WTC11 (cell line): ENCODE data around the gene SSH2. TPM values are rescaled to one million over a fixed set of nuclear protein-coding genes. Genes with fewer than 3 reads are reported as not detected.

Experiments used
- ATAC-seq: fragments of 200-7000 bp; cut with Tn5 transposase; 2 replicates; pipeline ENCODE4 v1.10.0; 2021; ENCODE audit warnings: mild to moderate bottlenecking, moderate library complexity
- CTCF ChIA-PET: fragments of 300-600 bp; sonication (Branson Sonifier 250); formaldehyde crosslinking; loops from one replicate; lab custom pipeline; 2021; ENCODE audit warnings: antibody characterized with exemption; lab: Charles Lee
- POLR2A ChIA-PET: fragments of 350-600 bp; sonication (Branson Sonifier 250); formaldehyde crosslinking; loops from one replicate; lab custom pipeline; 2021; ENCODE audit warnings: antibody characterized with exemption; lab: Charles Lee
- DNase-seq: peaks from one replicate; pipeline ENCODE4 v3.0.0; 2021; ENCODE audit warnings: low spot score
- H3K27ac Mint-ChIP-seq: 2 replicates; pipeline ENCODE4 v1.8.0; 2021; ENCODE audit warnings: mixed read lengths
- H3K27me3 Mint-ChIP-seq: 2 replicates; pipeline ENCODE4 v1.8.0; 2021; ENCODE audit warnings: low read depth, mild to moderate bottlenecking, moderate library complexity, mixed read lengths
- H3K36me3 Mint-ChIP-seq: 2 replicates; pipeline ENCODE4 v1.8.0; 2021; ENCODE audit warnings: mixed read lengths
- H3K4me1 Mint-ChIP-seq: 2 replicates; pipeline ENCODE4 v1.8.0; 2022; ENCODE audit warnings: mixed read lengths
- H3K4me3 Mint-ChIP-seq: 2 replicates; pipeline ENCODE4 v1.8.0; 2021; ENCODE audit warnings: mild to moderate bottlenecking, moderate library complexity, mixed read lengths
- H3K9me3 Mint-ChIP-seq: 2 replicates; pipeline ENCODE4 v1.8.0; 2021; ENCODE audit warnings: mixed read lengths
- CTCF ChIP-seq: fragments of 200-600 bp; IDR thresholded peaks from 2 replicates; pipeline ENCODE4 v1.8.0; 2022; ENCODE audit warnings: antibody characterized with exemption
- E2F5 ChIP-seq: sonication (generic); formaldehyde crosslinking; IDR thresholded peaks from 2 replicates; pipeline ENCODE4 v1.8.1; 2022; ENCODE audit warnings: mild to moderate bottlenecking, moderate library complexity, missing genetic modification reagents
- ELF4 ChIP-seq: sonication (generic); formaldehyde crosslinking; IDR thresholded peaks from 2 replicates; pipeline ENCODE4 v1.8.1; 2022; ENCODE audit warnings: low read depth, mild to moderate bottlenecking, moderate library complexity, missing genetic modification reagents
- ESRRA ChIP-seq: sonication (generic); formaldehyde crosslinking; IDR thresholded peaks from 2 replicates; pipeline ENCODE4 v1.8.1; 2022; ENCODE audit warnings: mild to moderate bottlenecking, missing genetic modification reagents, borderline replicate concordance
- FOXK1 ChIP-seq: sonication (generic); formaldehyde crosslinking; IDR thresholded peaks from 2 replicates; pipeline ENCODE4 v1.8.0; 2022; ENCODE audit warnings: mild to moderate bottlenecking, moderate library complexity, missing genetic modification reagents
- IRF1 ChIP-seq: sonication (generic); formaldehyde crosslinking; IDR thresholded peaks from 2 replicates; pipeline ENCODE4 v1.8.0; 2023; ENCODE audit warnings: missing genetic modification reagents
- MAX ChIP-seq: sonication (generic); formaldehyde crosslinking; IDR thresholded peaks from 2 replicates; pipeline ENCODE4 v1.8.0; 2022; ENCODE audit warnings: mild to moderate bottlenecking, missing genetic modification reagents
- NR2C2 ChIP-seq: sonication (generic); formaldehyde crosslinking; IDR thresholded peaks from 2 replicates; pipeline ENCODE4 v1.8.0; 2022; ENCODE audit warnings: mild to moderate bottlenecking, missing genetic modification reagents
- NR3C1 ChIP-seq: sonication (generic); formaldehyde crosslinking; conservative IDR thresholded peaks from 2 replicates; pipeline ENCODE4 v1.8.1; 2023; ENCODE audit warnings: low read depth, mild to moderate bottlenecking, missing genetic modification reagents
- RELA ChIP-seq: sonication (generic); formaldehyde crosslinking; IDR thresholded peaks from 2 replicates; pipeline ENCODE4 v1.8.1; 2022; ENCODE audit warnings: missing genetic modification reagents, mild to moderate bottlenecking, borderline replicate concordance
- SOX15 ChIP-seq: fragments of 250-450 bp; sonication (Bioruptor Pico); IDR thresholded peaks from 2 replicates; pipeline ENCODE4 v1.9.0; 2021; ENCODE audit warnings: mild to moderate bottlenecking
- TEAD1 ChIP-seq: sonication (generic); formaldehyde crosslinking; IDR thresholded peaks from 2 replicates; pipeline ENCODE4 v1.8.0; 2022; ENCODE audit warnings: mild to moderate bottlenecking, missing genetic modification reagents
- USF2 ChIP-seq: sonication (generic); formaldehyde crosslinking; IDR thresholded peaks from 2 replicates; pipeline ENCODE4 v1.8.1; 2023; ENCODE audit warnings: mild to moderate bottlenecking, missing genetic modification reagents, moderate library complexity
- ZMAT4 ChIP-seq: fragments of 250-450 bp; sonication (Bioruptor Pico); IDR thresholded peaks from 2 replicates; pipeline ENCODE4 v1.9.0; 2021; ENCODE audit warnings: mild to moderate bottlenecking
- ZNF416 ChIP-seq: fragments of 250-450 bp; sonication (Bioruptor Pico); IDR thresholded peaks from 2 replicates; pipeline ENCODE4 v1.9.0; 2021; ENCODE audit warnings: mild to moderate bottlenecking, inconsistent platforms
- ZNF425 ChIP-seq: fragments of 250-450 bp; sonication (Bioruptor Pico); conservative IDR thresholded peaks from 2 replicates; pipeline ENCODE4 v1.9.0; 2021; ENCODE audit warnings: mild to moderate bottlenecking
- ZNF512 ChIP-seq: sonication (generic); formaldehyde crosslinking; IDR thresholded peaks from 2 replicates; pipeline ENCODE4 v1.8.1; 2022; ENCODE audit warnings: missing genetic modification reagents, borderline replicate concordance
- ZNF671 ChIP-seq: fragments of 250-450 bp; sonication (Bioruptor Pico); IDR thresholded peaks from 2 replicates; pipeline ENCODE4 v1.8.0; 2021; ENCODE audit warnings: mild to moderate bottlenecking
- ZSCAN18 ChIP-seq: fragments of 250-450 bp; sonication (Bioruptor Pico); IDR thresholded peaks from 2 replicates; pipeline ENCODE4 v2.1.2; 2022; ENCODE audit warnings: mild to moderate bottlenecking, moderate library complexity
- total RNA-seq: library from RNA; stranded (reverse); gene quantifications from 3 replicates; pipeline ENCODE4 v1.2.3, GENCODE V29; 2021

The SSH2 gene
- total RNA-seq, 1 experiment from 2014 or later, result 14.3 TPM

GRCh38 chr17:29846298-29846697 lies 83.7 kb downstream of the SSH2 start:
- Mint-ChIP-seq H3K27ac (no peak overlapping the region), H3K4me3 (no peak overlapping the region), H3K4me1 (peaks cover 16% of the 10 kb centered on the region), H3K36me3 (no peaks in the 10 kb centered on the region), H3K9me3 (peaks cover 8% of the 10 kb centered on the region; the same call in 1 of the 2 replicates), H3K27me3 (no peaks in the 10 kb centered on the region)
- ChIA-PET CTCF (interaction anchor here (0.6 kb wide), 1 partner anchor 1103 kb away, joined by 3 read pairs; no protein-coding TSS in a partner anchor), POLR2A (no interaction called here)
- ATAC-seq (no peak), DNase-seq (no peak)
- TF ChIP-seq ZNF416 (CRISPR knock-in tag), result no peak
- no peak for TF ChIP-seq ZMAT4
- TF ChIP-seq SOX15, result no peak
- no peak for TF ChIP-seq ZNF512 (CRISPR knock-in tag)
- no peak for TF ChIP-seq RELA (CRISPR knock-in tag)
- no peak for TF ChIP-seq ELF4 (CRISPR knock-in tag)
- no peak for TF ChIP-seq ZSCAN18

GRCh38 chr17:29844339-29845048 lies 85.5 kb downstream of the SSH2 start:
- POLR2A ChIA-PET, result interaction anchor here (0.6 kb wide), 1 partner anchor 174 kb away, joined by 3 read pairs; no protein-coding TSS in a partner anchor
- peak; percentile 66 for ATAC-seq
- no peak for TF ChIP-seq MAX (CRISPR knock-in tag)
- no peak for TF ChIP-seq TEAD1 (CRISPR knock-in tag)
- TF ChIP-seq ZMAT4, result no peak
- no peak for TF ChIP-seq ZNF671 (CRISPR knock-in tag)
- TF ChIP-seq ZNF425 (CRISPR knock-in tag), result no peak
- no peak for TF ChIP-seq E2F5 (CRISPR knock-in tag)
- no peak for TF ChIP-seq USF2 (CRISPR knock-in tag)
- TF ChIP-seq ESRRA, result no peak
- TF ChIP-seq FOXK1, result no peak
- no peak for TF ChIP-seq ZNF512 (CRISPR knock-in tag)
- TF ChIP-seq RELA (CRISPR knock-in tag), result no peak
- no peak for TF ChIP-seq IRF1 (CRISPR knock-in tag)
- no peak for TF ChIP-seq NR3C1
- no peak for TF ChIP-seq CTCF
- no peak for TF ChIP-seq NR2C2 (CRISPR knock-in tag)
- TF ChIP-seq, all 79 proteins: peak for 0
- peaks cover 14% of the 10 kb centered on the region for H3K4me1 Mint-ChIP-seq
- no peak overlapping the region for H3K4me3 Mint-ChIP-seq
- CTCF ChIA-PET, result interaction anchor here (1.2 to 1.4 kb wide), 3 partner anchors 86 to 249 kb away, joined by 3 to 7 read pairs (median 5); no protein-coding TSS in a partner anchor
- H3K36me3 Mint-ChIP-seq, result no peaks in the 10 kb centered on the region
- no peak for DNase-seq
- H3K9me3 Mint-ChIP-seq, result peaks cover 8% of the 10 kb centered on the region; the same call in 1 of the 2 replicates
- H3K27me3 Mint-ChIP-seq, result no peaks in the 10 kb centered on the region
- peak overlapping the region; percentile 55; the same call in 1 of the 2 replicates for H3K27ac Mint-ChIP-seq
